ENCODE measurements around the gene ACER3.

The ACER3 gene

GRCh38 chr11:77019976-77020595, 159.4 kb downstream of the ACER3 start:
- Histone ChIP-seq H3K4me1 (peaks cover 0 to 7% (median 0%) of the 10 kb centered on the region in 10 experiments; a peak in 3 of 20 replicates), H3K27ac (no peak overlapping the region), H3K27me3 (no peaks in the 10 kb centered on the region), H3K4me2 (no peak overlapping the region), H4K20me1 (no peaks in the 10 kb centered on the region), H3K4me3 (no peak overlapping the region), H3K36me3 (peaks cover 0 to 72% (median 11%) of the 10 kb centered on the region in 11 experiments; a peak in 12 of 22 replicates), H3K9me3 (replicated peaks in 1 of 11) (no peaks in the 10 kb centered on the region), H3K9ac (no peak overlapping the region)
- TF ChIP-seq Cebpa-rat (IDR thresholded peaks at IDR 0.05) = no peak

DNA sequence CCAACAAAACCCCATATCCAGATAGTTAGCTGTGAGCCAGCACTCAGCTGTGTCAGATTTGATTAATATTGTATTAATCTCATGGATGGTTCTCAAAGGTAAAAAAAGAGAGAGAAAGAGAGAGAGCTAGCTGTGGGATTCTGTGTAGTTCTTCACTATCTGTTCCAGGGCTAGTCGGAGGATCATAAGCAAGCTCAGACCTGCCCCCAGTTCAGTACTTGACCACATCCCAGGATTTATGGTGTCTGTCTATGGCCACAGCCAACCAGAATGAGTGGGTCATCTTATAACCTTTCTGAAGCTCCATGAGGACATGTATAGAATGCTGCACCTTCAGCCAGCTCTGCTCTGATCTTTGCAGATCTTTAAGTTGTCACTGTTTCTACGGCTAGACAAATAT, 160.0 kb downstream of the ACER3 start:
- Histone ChIP-seq H3K4me3 (no peak overlapping the region), H3K27me3 (no peaks in the 10 kb centered on the region), H3K9ac (no peak overlapping the region), H3K4me2 (no peak overlapping the region), H4K20me1 (no peaks in the 10 kb centered on the region), H3K36me3 (peaks cover 0 to 72% (median 11%) of the 10 kb centered on the region in 11 experiments; a peak in 12 of 22 replicates), H3K9me3 (replicated peaks in 1 of 11) (no peaks in the 10 kb centered on the region), H3K27ac (no peak overlapping the region), H3K4me1 (peaks cover 0 to 2% (median 0%) of the 10 kb centered on the region in 10 experiments; a peak in 3 of 20 replicates)
- no peak for TF ChIP-seq Cebpa-rat (IDR thresholded peaks at IDR 0.05)

GRCh38 chr11:77024745-77025144, 164.0 kb downstream of the ACER3 start:
- Histone ChIP-seq H4K20me1 (no peaks in the 10 kb centered on the region), H3K4me2 (no peak overlapping the region), H3K4me3 (no peak overlapping the region), H3K27me3 (no peaks in the 10 kb centered on the region), H3K4me1 (no peaks in the 10 kb centered on the region), H3K36me3 (peaks cover 0 to 36% (median 0%) of the 10 kb centered on the region in 11 experiments; a peak in 11 of 22 replicates), H3K9me3 (replicated peaks in 1 of 11) (no peaks in the 10 kb centered on the region), H3K9ac (no peak overlapping the region), H3K27ac (no peak overlapping the region)
- TF ChIP-seq Cebpa-rat (IDR thresholded peaks at IDR 0.05) = no peak

- peaks cover 0 to 22% (median 0%) of the 10 kb centered on the region in 11 experiments; a peak in 5 of 22 replicates for H3K36me3 ChIP-seq
- TF ChIP-seq Cebpa-rat (IDR thresholded peaks at IDR 0.05) = no peak
- no peak overlapping the region for H3K4me2 ChIP-seq
Observed at GRCh38 chr11:77026221-77026620, 165.5 kb downstream of the ACER3 start.

DNA sequence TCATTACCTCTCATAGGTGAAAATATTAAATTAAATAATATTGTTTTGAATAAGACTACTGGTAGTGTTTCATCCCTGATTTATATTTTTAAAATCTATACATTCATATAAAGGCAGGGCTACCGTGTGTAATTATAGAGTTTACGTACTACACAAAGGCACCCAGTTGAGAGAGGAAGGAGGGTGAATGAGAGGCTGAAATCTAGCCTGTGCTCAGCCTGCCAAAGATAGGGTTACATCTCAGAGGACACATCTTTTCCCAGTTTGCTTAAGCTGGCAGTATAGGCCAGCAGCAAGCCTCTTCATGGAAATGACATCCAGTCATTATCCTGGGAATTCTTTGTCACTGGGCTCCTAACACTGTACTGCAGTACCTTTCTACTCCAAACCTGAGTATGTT, 166.0 kb downstream of the ACER3 start:
- Histone ChIP-seq H3K27ac (no peak overlapping the region), H3K9ac (no peak overlapping the region), H4K20me1 (no peaks in the 10 kb centered on the region)

More at GRCh38 chr11:77026221-77026620, 165.5 kb downstream of the ACER3 start:
- Histone ChIP-seq H3K9me3 (replicated peaks in 1 of 11) (no peaks in the 10 kb centered on the region), H4K20me1 (no peaks in the 10 kb centered on the region), H3K9ac (no peak overlapping the region), H3K27me3 (no peaks in the 10 kb centered on the region), H3K4me1 (no peaks in the 10 kb centered on the region), H3K27ac (no peak overlapping the region), H3K4me3 (no peak overlapping the region)

DNA sequence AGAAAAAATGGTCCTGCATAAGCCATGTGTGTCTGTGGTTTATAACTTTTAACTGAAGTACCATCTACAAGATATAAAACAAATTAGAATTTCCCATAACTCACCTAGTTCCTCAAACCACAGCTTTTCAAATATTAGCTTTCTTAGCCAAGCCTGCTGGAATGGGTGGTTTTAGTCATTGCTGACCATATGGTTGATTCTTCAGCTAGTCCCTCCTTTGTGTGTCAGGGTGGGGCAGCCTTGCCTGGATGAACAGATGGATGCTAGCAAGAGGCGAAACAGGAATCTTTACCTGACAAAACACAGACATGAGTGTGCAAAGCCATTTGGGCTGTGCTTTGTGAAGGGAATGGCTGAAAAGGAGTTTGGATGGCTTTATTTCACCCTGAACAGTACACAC, 166.6 kb downstream of the ACER3 start:
- no peaks in the 10 kb centered on the region for H3K27me3 ChIP-seq
- no peak overlapping the region for H3K4me2 ChIP-seq
- H4K20me1 ChIP-seq = no peaks in the 10 kb centered on the region
- TF ChIP-seq Cebpa-rat (IDR thresholded peaks at IDR 0.05) = no peak
- H3K36me3 ChIP-seq = peaks cover 0 to 12% (median 0%) of the 10 kb centered on the region in 11 experiments; a peak in 1 of 22 replicates
- H3K4me1 ChIP-seq = no peaks in the 10 kb centered on the region
- no peak overlapping the region for H3K27ac ChIP-seq
- H3K4me3 ChIP-seq = no peak overlapping the region
- no peaks in the 10 kb centered on the region for H3K9me3 ChIP-seq (replicated peaks in 1 of 11)
- no peak overlapping the region for H3K9ac ChIP-seq

More for the DNA sequence above, 166.0 kb downstream of the ACER3 start:
- Histone ChIP-seq H3K4me1 (no peaks in the 10 kb centered on the region), H3K4me3 (no peak overlapping the region), H3K36me3 (peaks cover 0 to 16% (median 0%) of the 10 kb centered on the region in 11 experiments; a peak in 3 of 22 replicates), H3K27me3 (no peaks in the 10 kb centered on the region), H3K4me2 (no peak overlapping the region), H3K9me3 (replicated peaks in 1 of 11) (no peaks in the 10 kb centered on the region)
- TF ChIP-seq Cebpa-rat (IDR thresholded peaks at IDR 0.05) = no peak

DNA sequence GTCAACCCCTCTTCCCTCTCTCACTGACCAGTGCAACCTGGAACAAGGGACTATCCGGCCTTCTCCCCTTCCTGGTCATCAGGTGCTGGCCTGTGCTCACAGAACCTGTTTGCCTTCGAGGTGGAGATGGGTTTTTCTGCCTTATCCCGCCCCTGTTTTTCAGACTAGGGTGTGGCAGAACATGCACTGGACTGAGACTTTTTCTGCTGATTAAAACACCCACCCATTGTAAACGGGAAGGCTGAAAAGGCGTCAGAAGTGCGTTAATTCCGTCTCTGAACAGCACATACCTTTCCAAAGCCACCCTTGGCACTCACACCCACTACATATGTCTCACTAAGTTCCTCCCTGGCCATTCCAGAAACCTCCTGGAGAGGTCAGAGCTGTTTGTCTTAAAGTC, 169.1 kb downstream of the ACER3 start:
- no peaks in the 10 kb centered on the region for H4K20me1 ChIP-seq
- H3K4me3 ChIP-seq = no peak overlapping the region
- H3K9ac ChIP-seq = no peak overlapping the region
- H3K36me3 ChIP-seq = no peaks in the 10 kb centered on the region
- H3K27ac ChIP-seq = no peak overlapping the region
- H3K4me2 ChIP-seq = no peak overlapping the region
- no peak for TF ChIP-seq Cebpa-rat (IDR thresholded peaks at IDR 0.05)
- H3K27me3 ChIP-seq = no peaks in the 10 kb centered on the region
- H3K4me1 ChIP-seq = peaks cover 0 to 12% (median 4%) of the 10 kb centered on the region in 10 experiments; a peak in 10 of 20 replicates
- no peaks in the 10 kb centered on the region for H3K9me3 ChIP-seq (replicated peaks in 1 of 11)

- no peaks in the 10 kb centered on the region for H3K36me3 ChIP-seq
- no peaks in the 10 kb centered on the region for H4K20me1 ChIP-seq
- H3K27me3 ChIP-seq = no peaks in the 10 kb centered on the region
- H3K9ac ChIP-seq = no peak overlapping the region
- H3K4me1 ChIP-seq = peaks cover 0 to 20% (median 6%) of the 10 kb centered on the region in 10 experiments; a peak in 13 of 20 replicates
- no peak overlapping the region for H3K4me2 ChIP-seq
- no peak overlapping the region for H3K27ac ChIP-seq
- TF ChIP-seq Cebpa-rat (IDR thresholded peaks at IDR 0.05) = no peak
- H3K9me3 ChIP-seq (replicated peaks in 1 of 11) = no peaks in the 10 kb centered on the region
- no peak overlapping the region for H3K4me3 ChIP-seq
Observed at GRCh38 chr11:77030834-77031414, 170.2 kb downstream of the ACER3 start.

- H3K4me2 ChIP-seq = no peak overlapping the region
- no peaks in the 10 kb centered on the region for H3K27me3 ChIP-seq
- peaks cover 0 to 20% (median 6%) of the 10 kb centered on the region in 10 experiments; a peak in 13 of 20 replicates for H3K4me1 ChIP-seq
- H3K9me3 ChIP-seq (replicated peaks in 1 of 11) = no peaks in the 10 kb centered on the region
- no peak overlapping the region for H3K4me3 ChIP-seq
- H4K20me1 ChIP-seq = no peaks in the 10 kb centered on the region
- no peaks in the 10 kb centered on the region for H3K36me3 ChIP-seq
- TF ChIP-seq Cebpa-rat (IDR thresholded peaks at IDR 0.05) = no peak
- H3K9ac ChIP-seq = no peak overlapping the region
- no peak overlapping the region for H3K27ac ChIP-seq
Observed at GRCh38 chr11:77031599-77031998, 170.9 kb downstream of the ACER3 start.
